GM12872 (cell line): ENCODE results near the gene TESK1.

ENCODE experiments used
- TF ChIP-seq, protein P1 (sequence below): IDR thresholded peaks from 3 replicates; pipeline ENCODE4 v1.5.1; 2011; ENCODE audit warnings: low read depth, mild to moderate bottlenecking, low read length, moderate library complexity; ENCODE audit not compliant: insufficient read depth

The TESK1 gene

DNA sequence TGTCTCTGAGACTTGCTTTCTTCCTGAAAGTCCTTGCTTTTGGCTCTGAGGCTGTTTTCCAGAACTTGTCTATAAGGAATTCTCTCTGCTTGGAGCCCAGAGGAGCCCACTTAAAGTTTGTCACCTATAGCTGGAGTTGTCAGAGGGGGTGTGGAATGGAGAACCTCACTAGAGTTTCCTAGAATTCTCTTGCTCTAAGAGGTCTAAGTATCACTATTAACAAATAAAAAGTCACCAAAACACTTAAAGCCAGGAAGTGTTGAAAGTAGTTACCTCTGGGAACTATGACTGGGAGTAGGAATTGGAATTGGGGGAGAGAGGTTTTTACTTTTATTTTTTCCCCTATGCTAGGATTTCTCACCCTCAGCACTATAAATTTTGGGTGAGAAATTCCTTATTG, 30.7 kb downstream of the TESK1 start:
- TF ChIP-seq, protein P1, sequence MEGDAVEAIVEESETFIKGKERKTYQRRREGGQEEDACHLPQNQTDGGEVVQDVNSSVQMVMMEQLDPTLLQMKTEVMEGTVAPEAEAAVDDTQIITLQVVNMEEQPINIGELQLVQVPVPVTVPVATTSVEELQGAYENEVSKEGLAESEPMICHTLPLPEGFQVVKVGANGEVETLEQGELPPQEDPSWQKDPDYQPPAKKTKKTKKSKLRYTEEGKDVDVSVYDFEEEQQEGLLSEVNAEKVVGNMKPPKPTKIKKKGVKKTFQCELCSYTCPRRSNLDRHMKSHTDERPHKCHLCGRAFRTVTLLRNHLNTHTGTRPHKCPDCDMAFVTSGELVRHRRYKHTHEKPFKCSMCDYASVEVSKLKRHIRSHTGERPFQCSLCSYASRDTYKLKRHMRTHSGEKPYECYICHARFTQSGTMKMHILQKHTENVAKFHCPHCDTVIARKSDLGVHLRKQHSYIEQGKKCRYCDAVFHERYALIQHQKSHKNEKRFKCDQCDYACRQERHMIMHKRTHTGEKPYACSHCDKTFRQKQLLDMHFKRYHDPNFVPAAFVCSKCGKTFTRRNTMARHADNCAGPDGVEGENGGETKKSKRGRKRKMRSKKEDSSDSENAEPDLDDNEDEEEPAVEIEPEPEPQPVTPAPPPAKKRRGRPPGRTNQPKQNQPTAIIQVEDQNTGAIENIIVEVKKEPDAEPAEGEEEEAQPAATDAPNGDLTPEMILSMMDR = no peak

DNA sequence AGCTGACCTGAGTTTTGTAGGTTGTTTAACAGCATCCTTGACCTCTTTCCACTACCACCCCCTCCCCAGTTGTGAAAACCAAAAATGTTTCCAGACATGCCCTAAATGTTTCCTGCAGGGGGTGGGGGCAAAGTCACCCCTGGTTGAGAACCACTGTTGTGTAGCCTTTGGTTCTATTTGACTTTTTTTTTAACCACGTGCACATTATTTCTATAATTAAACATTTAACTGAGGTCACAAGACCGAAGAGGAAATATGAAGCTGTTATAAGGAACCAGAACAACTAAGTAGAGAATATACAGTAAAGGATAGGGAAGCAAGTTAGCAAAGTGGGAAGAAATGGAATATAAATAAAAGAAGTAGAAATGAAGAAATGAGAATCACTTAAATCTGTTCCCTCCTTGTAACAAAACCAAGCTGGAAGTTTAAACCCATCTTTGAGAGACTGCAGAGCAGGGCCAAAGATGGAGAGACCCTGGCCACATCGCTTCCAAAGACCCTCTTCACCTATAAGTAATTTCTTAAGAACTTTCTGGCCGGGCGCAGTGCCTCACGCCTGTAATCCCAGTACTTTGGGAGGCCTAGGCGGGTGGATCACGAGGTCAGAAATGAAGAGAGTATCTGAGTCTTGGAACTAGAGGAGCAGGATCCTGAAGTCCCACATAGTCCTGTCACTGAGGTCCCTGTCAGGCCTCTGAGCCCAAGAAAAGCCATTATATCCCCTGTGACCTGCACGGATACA, 31.2 kb downstream of the TESK1 start:
- TF ChIP-seq, protein P1 = no peak

DNA sequence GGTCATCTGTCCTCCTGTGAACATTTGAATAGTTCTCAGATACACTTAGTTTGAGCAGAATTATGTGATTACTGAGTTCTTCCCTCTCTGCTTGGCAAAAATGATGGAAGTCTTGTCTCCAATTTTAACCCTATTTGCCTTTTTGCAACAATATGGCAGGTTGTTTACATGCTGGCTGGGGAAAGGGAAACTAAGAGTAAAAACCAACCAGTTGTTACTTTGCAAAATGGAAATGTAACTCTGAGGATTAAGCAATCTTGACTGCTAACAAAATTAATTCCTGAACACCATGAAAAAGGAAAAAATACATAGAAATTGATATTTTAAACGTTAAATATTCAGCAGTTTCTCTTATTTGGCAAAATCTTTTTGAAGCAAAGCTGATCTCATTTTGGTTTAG, 34.6 kb downstream of the TESK1 start:
- TF ChIP-seq, protein P1 = no peak

DNA sequence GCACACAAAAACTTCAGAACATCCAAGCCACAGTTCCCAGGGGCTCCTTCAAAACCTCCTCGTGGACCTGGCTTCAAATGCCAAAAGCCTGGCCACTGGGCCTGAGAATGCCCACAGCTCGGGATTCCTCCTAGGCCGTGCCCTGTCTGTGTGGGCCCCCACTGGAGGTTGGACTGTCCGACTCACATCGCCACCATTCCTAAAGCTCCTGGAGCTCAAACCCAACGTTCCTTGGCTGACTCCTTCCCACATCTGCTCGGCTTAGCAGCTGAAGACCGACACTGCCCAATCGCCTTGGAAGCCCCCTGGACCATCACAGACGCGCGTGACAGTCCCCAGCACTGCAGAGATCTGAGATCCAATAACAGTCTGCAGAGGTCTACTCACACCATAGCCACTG, 38.0 kb downstream of the TESK1 start:
- TF ChIP-seq, protein P1 = no peak

DNA sequence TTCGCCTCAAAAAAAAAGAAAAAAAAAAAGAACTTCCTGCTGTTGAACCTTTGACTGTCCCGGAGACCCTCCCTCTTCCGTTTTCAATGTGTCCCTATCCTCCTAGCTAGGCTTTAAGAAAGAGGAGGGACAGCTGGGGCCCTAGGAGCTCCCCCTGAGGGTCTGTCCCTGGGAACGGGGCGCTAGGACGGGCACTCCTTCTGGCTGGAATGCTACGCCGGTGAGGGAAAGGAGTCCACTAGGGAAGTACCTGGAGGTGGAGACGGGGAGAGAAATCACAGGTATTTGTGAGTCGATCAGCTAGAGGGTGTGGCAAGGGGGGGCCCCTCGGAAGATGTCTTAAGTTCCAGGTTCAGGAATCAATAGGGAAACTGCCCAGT, 41.1 kb downstream of the TESK1 start:
- TF ChIP-seq, protein P1 = no peak

- TF ChIP-seq, protein P1 = peak; percentile 93
Measured at GRCh38 chr9:35646533-35647265, 41.6 kb downstream of the TESK1 start.

DNA sequence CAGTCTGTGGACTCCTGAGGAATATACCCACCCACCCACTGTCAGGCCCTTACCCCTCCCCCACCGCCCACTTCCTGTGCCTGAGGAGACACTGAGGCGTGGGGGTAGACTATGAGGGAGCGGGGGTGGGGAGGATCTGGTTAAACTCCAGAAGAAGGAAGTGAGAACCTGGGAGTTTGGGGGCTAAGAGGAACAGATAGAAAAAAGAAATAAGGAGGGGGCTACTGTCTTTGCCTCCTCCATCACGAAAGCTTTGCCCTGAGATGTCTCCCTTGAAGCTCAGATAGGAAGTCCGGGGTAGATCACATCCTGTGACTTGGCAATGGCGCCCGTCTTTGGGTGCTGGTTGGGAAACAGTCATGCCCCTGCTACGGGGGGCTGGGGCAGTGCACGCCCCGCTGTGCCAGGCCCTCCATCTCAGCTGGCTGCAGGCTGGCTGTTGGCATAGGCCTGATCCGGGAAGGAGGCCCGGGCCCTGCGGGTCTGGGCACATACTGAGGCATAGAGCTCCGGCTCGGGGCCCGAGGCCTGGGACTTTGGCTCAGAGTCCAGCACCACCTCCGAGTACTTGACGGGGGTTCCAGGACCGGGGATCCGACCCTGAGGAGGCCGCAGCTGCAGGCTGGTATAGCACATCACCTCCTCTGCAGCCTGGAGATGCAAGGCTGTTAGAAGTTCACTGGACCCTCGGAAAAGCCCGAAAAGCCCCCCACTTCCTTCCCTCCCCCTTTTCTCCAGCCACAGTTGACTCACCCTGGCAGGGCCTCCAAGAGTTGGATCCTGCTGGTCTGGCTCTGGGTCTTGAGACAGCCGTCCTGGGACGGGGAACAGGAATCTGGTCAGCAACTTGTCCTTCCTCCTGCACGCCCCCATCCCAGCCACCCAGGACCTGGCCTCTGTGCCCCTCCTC, 44.6 kb downstream of the TESK1 start:
- TF ChIP-seq, protein P1 = no peak
